ENCODE measurements around the gene ASCC3.
"Not testable (repeated sequence)": the region's sequence is repeated elsewhere in the genome, so short reads cannot be mapped to it uniquely, and the experiment has no call there.

Gene ASCC3

DNA sequence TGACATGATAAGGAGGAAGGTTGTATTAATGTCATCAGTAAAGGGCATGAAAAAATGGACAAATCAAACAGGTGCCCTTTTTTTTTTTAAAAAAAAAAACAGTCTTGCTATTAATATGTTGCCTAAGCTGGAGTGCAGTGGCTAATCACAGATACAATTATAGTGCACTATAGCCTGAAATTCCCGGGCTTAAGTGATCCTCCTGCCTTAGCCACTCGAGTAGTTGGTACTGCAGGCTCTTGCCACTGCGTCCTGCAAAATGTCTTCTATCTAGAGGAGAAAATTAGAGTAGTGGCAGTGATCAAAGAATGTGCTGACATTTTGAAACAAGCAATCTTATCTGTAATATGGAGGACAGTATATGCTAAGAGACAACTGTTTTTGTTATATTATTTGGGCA lies 127.7 kb downstream of the ASCC3 start:
- no peak overlapping the region for H3K27ac ChIP-seq
- TF ChIP-seq, protein P1, sequence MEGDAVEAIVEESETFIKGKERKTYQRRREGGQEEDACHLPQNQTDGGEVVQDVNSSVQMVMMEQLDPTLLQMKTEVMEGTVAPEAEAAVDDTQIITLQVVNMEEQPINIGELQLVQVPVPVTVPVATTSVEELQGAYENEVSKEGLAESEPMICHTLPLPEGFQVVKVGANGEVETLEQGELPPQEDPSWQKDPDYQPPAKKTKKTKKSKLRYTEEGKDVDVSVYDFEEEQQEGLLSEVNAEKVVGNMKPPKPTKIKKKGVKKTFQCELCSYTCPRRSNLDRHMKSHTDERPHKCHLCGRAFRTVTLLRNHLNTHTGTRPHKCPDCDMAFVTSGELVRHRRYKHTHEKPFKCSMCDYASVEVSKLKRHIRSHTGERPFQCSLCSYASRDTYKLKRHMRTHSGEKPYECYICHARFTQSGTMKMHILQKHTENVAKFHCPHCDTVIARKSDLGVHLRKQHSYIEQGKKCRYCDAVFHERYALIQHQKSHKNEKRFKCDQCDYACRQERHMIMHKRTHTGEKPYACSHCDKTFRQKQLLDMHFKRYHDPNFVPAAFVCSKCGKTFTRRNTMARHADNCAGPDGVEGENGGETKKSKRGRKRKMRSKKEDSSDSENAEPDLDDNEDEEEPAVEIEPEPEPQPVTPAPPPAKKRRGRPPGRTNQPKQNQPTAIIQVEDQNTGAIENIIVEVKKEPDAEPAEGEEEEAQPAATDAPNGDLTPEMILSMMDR (IDR thresholded peaks at IDR 0.05): no peak
- TF ChIP-seq ZFX (IDR thresholded peaks at IDR 0.05; ENCODE audit: borderline replicate concordance): no peak

DNA sequence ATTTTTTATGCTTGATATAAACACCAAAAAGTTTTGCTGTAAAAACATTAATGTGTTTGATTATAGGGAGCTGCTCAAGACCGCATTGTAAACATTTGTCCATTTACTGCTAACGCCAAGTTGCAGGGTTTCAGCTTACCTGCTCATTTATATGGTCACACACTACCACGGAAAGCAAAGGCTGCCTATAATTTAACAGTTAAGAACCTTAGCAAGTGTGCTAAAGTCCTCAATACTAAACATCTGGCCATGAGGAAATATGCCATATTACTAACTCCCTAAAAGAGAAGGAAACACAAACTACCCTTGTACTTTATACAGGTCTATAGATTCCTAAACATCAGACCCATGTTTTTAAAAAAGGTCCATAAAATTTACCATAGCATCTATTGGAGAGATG lies 129.5 kb downstream of the ASCC3 start:
- TF ChIP-seq ZFX (IDR thresholded peaks at IDR 0.05; ENCODE audit: borderline replicate concordance): no peak
- TF ChIP-seq, protein P1 (IDR thresholded peaks at IDR 0.05): no peak
- no peak overlapping the region for H3K27ac ChIP-seq

DNA sequence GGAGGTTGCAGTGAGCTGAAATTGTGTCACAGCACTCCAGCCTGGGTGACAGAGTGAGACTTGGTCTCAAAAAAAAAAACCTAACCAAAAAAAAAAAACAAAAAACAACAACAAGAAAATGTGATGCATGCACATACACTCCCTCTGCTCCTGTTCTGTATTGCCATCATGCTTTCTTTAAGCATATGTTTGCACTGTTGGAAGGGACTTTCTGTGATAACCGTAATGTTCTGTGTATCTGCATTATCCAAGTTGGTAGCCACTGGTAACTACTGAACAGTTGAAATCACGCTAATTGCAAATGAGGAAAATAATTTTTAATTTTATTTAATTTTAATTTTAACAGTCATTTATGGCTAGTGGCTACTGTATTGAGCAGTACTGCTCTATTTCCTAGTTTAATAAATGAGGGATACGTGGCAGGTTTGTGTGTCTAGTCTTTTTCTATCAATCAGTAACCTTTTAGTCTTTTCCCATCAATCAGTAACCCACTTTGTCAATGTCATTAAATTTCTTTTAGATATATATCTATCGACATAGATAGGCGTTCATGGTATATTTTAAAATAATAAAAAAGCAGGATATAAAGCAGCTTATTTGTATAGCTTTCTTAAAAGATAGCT lies 135.6 kb downstream of the ASCC3 start:
- H3K27ac ChIP-seq: no peak overlapping the region
- no peak for TF ChIP-seq ZFX (IDR thresholded peaks at IDR 0.05; ENCODE audit: borderline replicate concordance)
- TF ChIP-seq, protein P1 (IDR thresholded peaks at IDR 0.05): no peak

DNA sequence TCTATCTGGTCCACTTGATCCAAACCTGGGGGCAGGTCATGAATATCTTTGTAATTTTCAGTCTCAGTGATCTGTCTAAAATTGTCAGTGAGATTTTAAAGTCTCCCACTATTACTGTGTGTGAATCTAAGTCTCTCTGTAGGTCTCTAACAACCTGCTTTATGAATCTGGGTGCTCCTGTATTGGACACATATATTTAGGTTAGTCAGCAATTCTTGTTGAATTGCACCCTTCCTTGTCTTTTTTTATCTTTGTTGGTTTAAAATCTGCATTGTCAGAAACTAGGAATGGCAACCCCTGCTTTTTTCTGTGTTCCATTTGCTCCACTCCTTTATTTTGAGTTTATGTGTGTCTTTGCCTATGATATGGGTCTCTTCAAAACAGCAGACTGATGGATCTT lies 140.7 kb downstream of the ASCC3 start:
- H3K27ac ChIP-seq: no peak overlapping the region
- TF ChIP-seq ZFX (IDR thresholded peaks at IDR 0.05; ENCODE audit: borderline replicate concordance): no peak
- TF ChIP-seq, protein P1 (IDR thresholded peaks at IDR 0.05): no peak

DNA sequence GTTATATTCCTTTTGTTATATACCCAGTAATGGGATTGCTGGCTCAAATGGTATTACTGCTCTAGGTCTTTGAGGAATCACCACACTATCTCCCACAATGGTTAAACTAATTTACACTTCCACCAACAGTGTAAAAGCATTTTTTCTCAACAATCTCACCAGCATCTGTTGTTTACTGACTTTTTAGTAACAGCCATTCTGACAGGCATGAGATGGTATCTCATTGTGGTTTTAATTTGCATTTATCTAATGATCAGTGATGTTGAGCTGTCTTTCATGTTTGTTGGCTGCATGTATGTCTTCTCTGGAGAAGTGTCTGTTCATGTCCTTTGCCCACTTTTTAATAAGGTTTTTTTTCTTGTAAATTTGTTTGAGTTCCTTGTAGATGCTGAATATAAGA lies 143.4 kb downstream of the ASCC3 start:
- H3K27ac ChIP-seq: not testable (repeated sequence)

DNA sequence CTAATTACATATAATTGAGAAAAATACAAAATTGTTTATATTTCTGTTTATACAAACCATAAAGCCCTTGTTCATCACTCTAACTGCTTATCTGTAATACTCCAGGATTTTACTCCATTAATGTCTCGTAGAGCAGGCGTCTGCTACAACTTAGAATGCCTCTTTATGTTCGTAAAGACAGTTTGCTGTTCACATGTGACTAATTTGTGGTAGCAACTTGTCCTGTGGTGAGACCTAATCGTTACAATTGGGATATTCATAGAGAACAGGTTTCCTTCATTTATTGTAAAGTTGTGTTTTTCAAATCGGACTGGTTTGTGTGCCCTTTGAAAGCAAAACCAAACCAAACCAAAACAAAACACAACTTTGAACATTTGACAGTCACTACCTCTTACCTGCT lies 149.7 kb downstream of the ASCC3 start:
- H3K27ac ChIP-seq: no peak overlapping the region
- TF ChIP-seq, protein P1 (IDR thresholded peaks at IDR 0.05): no peak
- no peak for TF ChIP-seq ZFX (IDR thresholded peaks at IDR 0.05; ENCODE audit: borderline replicate concordance)

DNA sequence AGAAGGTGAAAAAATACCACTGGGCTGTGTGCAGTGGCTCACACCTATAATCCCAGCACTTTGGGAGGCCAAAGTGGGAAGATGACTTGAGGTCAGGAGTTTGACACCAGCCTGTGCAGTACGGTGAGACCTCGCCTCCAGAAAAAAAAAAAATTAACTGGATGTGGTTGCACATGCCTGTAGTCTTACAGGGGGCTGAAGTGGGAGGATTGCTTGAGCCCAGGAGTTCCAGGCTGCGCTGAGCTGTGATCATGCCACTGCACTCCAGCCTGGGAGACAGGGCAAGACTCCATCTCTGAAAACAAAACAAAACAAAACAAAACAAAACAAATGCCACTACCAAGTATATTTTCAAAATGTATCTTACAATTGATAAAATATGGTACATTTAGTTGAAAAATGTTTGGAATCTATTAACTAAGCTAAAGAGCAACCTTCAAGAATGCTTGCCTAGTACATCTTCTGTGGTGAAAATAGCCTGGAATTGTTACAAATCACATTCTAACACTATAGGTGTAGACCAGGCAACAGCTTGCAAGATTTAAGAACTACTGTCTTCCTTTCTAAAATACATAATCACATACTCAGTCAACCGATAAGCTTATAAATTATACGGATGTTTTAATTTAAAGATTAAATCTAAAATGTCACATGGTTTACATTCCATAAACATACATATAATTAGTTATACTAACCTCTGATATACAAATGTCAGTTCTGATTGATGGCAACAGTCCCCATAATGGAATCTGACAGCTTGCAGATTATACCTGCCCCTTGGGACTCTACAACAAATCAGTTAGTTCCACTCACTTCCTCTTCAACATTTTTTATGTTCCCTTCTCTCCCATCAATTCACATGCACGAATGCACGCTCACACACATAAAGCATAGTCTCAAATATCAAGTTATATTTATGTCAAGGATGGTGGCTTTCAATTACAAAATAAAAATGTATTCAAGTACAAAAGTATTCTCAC lies 150.8 kb downstream of the ASCC3 start:
- H3K27ac ChIP-seq: no peak overlapping the region

More for the DNA sequence above, 150.8 kb downstream of the ASCC3 start:
- TF ChIP-seq, protein P1 (IDR thresholded peaks at IDR 0.05): no peak
- no peak for TF ChIP-seq ZFX (IDR thresholded peaks at IDR 0.05; ENCODE audit: borderline replicate concordance)

All from 22Rv1 (cell line).